ENCODE measurements around the gene SGMS2.

The SGMS2 gene

DNA sequence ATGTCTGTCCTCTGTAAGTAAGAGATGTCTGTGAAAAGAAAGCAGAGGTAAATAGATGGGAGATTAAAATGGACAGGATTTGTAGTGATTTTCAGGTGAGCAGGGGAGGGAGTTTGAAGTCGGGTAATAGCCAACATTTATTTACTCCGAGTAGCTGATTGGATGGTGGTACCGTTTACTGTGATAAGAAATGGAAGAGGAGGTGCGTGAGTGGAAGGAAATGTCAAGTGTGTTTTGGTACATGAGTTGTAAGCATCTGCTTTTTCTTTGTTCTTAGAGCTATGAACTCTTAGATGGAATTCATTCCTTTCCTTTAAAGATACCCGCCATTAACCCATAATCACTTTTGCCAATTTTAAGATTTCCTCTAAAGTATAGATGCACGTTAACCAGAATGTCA lies 45.5 kb downstream of the SGMS2 start:
- Histone ChIP-seq H3K4me1 (ENCODE audit: insufficient read depth, low read length) (no peaks in the 10 kb centered on the region), H3K9me3 (ENCODE audit: insufficient read depth, low read length, severe bottlenecking) (no peaks in the 10 kb centered on the region), H3K27me3 (ENCODE audit: insufficient read depth, low read length, poor library complexity) (peaks cover 10% of the 10 kb centered on the region), H3K9ac (ENCODE audit: low read depth, low read length) (no peak overlapping the region), H3K36me3 (ENCODE audit: insufficient read depth, low read length) (no peaks in the 10 kb centered on the region), H3K27ac (ENCODE audit: low read length) (no peak overlapping the region), H3K79me2 (ENCODE audit: insufficient read depth, low read length) (no peaks in the 10 kb centered on the region), H4K20me1 (ENCODE audit: insufficient read depth, low read length) (no peaks in the 10 kb centered on the region), H3K4me3 (ENCODE audit: low read depth in 1 of 2, low read length in 2 of 2) (no peak overlapping the region), H2AFZ (ENCODE audit: low read depth, low read length) (no peak overlapping the region), H3K4me2 (ENCODE audit: insufficient read depth, low read length) (no peak overlapping the region)
- DNase-seq (no peak), ATAC-seq (ENCODE audit: insufficient read depth, low read depth) (no peak)
- TF ChIP-seq EZH2 (IDR thresholded peaks at IDR 0.05; ENCODE audit: borderline replicate concordance, low read depth, low read length, severe bottlenecking) = no peak
- TF ChIP-seq, protein P1, sequence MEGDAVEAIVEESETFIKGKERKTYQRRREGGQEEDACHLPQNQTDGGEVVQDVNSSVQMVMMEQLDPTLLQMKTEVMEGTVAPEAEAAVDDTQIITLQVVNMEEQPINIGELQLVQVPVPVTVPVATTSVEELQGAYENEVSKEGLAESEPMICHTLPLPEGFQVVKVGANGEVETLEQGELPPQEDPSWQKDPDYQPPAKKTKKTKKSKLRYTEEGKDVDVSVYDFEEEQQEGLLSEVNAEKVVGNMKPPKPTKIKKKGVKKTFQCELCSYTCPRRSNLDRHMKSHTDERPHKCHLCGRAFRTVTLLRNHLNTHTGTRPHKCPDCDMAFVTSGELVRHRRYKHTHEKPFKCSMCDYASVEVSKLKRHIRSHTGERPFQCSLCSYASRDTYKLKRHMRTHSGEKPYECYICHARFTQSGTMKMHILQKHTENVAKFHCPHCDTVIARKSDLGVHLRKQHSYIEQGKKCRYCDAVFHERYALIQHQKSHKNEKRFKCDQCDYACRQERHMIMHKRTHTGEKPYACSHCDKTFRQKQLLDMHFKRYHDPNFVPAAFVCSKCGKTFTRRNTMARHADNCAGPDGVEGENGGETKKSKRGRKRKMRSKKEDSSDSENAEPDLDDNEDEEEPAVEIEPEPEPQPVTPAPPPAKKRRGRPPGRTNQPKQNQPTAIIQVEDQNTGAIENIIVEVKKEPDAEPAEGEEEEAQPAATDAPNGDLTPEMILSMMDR (IDR thresholded peaks at IDR 0.05; ENCODE audit: borderline replicate concordance, extremely low read depth, low read length, poor library complexity, severe bottlenecking) = no peak

DNA sequence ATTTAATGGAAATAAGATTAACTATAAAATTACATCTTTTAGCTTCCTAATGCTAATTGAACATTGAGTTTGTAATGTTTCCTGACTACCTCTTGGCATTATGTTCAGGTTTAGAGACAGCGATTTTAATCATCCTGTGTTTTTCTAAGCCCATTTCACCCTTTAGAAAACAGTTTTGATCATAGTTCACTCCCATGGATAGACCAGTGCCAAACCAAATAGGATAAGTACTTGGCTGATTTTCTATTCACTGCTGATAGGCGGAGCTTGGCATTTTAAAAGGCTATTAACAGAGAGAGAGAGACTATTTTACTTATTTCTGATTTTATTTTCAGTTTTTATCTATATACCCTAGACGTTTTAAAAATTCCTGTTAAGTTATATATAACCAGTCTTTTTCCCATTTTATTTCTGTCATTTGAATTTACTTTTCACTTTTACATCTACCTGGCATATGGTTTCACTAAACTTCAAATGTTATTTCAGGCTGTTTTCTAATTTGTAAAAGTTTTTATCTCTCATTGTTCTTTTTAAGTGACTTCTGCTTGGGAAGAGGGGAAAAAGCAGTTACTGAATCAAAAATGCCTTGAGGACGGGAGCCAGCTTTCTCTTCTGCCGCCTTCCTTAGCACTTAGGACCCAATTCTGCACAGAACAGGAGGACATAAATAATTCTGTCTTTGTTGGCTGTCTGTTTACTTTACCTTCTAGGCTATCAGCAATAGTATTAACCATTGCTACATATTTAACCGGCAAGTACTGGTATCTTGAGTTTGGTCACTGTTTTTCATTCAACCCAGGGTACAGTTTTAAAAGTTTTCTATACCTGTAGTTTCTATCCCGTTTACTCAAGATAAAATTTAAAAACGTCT lies 46.4 kb downstream of the SGMS2 start:
- Histone ChIP-seq H3K4me1 (ENCODE audit: insufficient read depth, low read length) (no peaks in the 10 kb centered on the region), H3K27me3 (ENCODE audit: insufficient read depth, low read length, poor library complexity) (peaks cover 10% of the 10 kb centered on the region), H4K20me1 (ENCODE audit: insufficient read depth, low read length) (no peaks in the 10 kb centered on the region), H2AFZ (ENCODE audit: low read depth, low read length) (no peak overlapping the region), H3K4me2 (ENCODE audit: insufficient read depth, low read length) (no peak overlapping the region), H3K4me3 (ENCODE audit: low read depth in 1 of 2, low read length in 2 of 2) (no peak overlapping the region), H3K9ac (ENCODE audit: low read depth, low read length) (no peak overlapping the region), H3K27ac (ENCODE audit: low read length) (no peak overlapping the region), H3K79me2 (ENCODE audit: insufficient read depth, low read length) (no peaks in the 10 kb centered on the region), H3K36me3 (ENCODE audit: insufficient read depth, low read length) (no peaks in the 10 kb centered on the region), H3K9me3 (ENCODE audit: insufficient read depth, low read length, severe bottlenecking) (no peaks in the 10 kb centered on the region)
- ATAC-seq (ENCODE audit: insufficient read depth, low read depth) (no peak), DNase-seq (no peak)
- no peak for TF ChIP-seq EZH2 (IDR thresholded peaks at IDR 0.05; ENCODE audit: borderline replicate concordance, low read depth, low read length, severe bottlenecking)
- TF ChIP-seq, protein P1 (IDR thresholded peaks at IDR 0.05; ENCODE audit: borderline replicate concordance, extremely low read depth, low read length, poor library complexity, severe bottlenecking) = no peak

DNA sequence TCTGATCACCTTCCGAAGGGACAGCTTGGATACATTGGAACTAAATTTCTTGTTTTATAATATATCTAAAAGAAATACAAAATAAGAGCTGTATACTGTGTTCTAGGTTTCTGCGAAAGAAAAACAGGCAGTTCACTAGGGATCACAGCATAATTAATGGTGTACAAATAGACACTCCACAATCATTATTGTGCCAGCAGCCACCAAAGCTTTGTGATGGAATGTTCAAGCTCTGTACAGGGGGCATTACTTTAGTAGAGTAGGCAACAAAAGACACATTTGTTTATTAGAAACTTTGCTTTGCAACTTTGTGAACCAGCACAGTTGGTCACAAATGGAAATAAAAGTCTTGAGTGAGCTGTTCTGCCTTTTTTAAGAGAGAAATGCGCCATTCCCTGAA lies 49.3 kb downstream of the SGMS2 start:
- Histone ChIP-seq H3K4me2 (ENCODE audit: insufficient read depth, low read length) (no peak overlapping the region), H3K27ac (ENCODE audit: low read length) (no peak overlapping the region), H3K4me1 (ENCODE audit: insufficient read depth, low read length) (no peaks in the 10 kb centered on the region), H3K27me3 (ENCODE audit: insufficient read depth, low read length, poor library complexity) (peaks cover 10% of the 10 kb centered on the region), H3K9ac (ENCODE audit: low read depth, low read length) (no peak overlapping the region), H4K20me1 (ENCODE audit: insufficient read depth, low read length) (no peaks in the 10 kb centered on the region), H3K79me2 (ENCODE audit: insufficient read depth, low read length) (no peaks in the 10 kb centered on the region), H2AFZ (ENCODE audit: low read depth, low read length) (no peak overlapping the region), H3K9me3 (ENCODE audit: insufficient read depth, low read length, severe bottlenecking) (no peaks in the 10 kb centered on the region), H3K4me3 (ENCODE audit: low read depth in 1 of 2, low read length in 2 of 2) (no peak overlapping the region), H3K36me3 (ENCODE audit: insufficient read depth, low read length) (no peaks in the 10 kb centered on the region)
- no peak for ATAC-seq (ENCODE audit: insufficient read depth, low read depth)
- no peak for DNase-seq
- TF ChIP-seq, protein P1 (IDR thresholded peaks at IDR 0.05; ENCODE audit: borderline replicate concordance, extremely low read depth, low read length, poor library complexity, severe bottlenecking) = no peak
- no peak for TF ChIP-seq EZH2 (IDR thresholded peaks at IDR 0.05; ENCODE audit: borderline replicate concordance, low read depth, low read length, severe bottlenecking)
